Transverse colon (tissue), 4 donors: ENCODE measurements around the gene GEMIN2. TPM values are rescaled to one million over a fixed set of nuclear protein-coding genes. Genes with fewer than 3 reads are reported as not detected.
A peak's percentile ranks its signal among the peaks of the same experiment; 100 is the strongest.
"Not testable (repeated sequence)": the region's sequence is repeated elsewhere in the genome, so short reads cannot be mapped to it uniquely, and the experiment has no call there.

ENCODE experiments used
- DNase-seq: peaks from one replicate; pipeline ENCODE4 v3.0.0-alpha.2; 2019
- H3K27ac ChIP-seq, 4 donors: fragments of 200-600 bp; sonication (generic); 2 replicates each; pipeline ENCODE4 v1.5.1; 2016 to 2018; ENCODE audit warnings: inconsistent platforms in 4 of 4
- H3K27me3 ChIP-seq: fragments of 200-600 bp; sonication (generic); 2 replicates; pipeline ENCODE4 v1.5.1; 2017; ENCODE audit warnings: inconsistent platforms
- H3K36me3 ChIP-seq, 4 donors: fragments of 200-600 bp; sonication (generic); 2 replicates each; pipeline ENCODE4 v1.5.1; 2017 to 2019; ENCODE audit warnings: inconsistent platforms in 4 of 4
- H3K4me1 ChIP-seq, 4 donors: fragments of 200-600 bp; sonication (generic); 2 replicates each; pipeline ENCODE4 v1.5.1; 2017 to 2020; ENCODE audit warnings: inconsistent platforms in 4 of 4
- H3K4me3 ChIP-seq, 4 donors: fragments of 200-600 bp; sonication (generic); 1 replicate in 1 of 4; 2 replicates in 3 of 4; pipeline versions ENCODE4 v1.5.1 to v1.6.1; 2017 to 2019; ENCODE audit warnings: inconsistent platforms in 4 of 4
- H3K9me3 ChIP-seq, 2 donors: fragments of 200-600 bp; sonication (generic); 2 replicates each; pipeline ENCODE4 v1.5.1; 2017 to 2019; ENCODE audit warnings: inconsistent platforms in 2 of 2
- CTCF ChIP-seq, 5 experiments: fragments of 200-600 bp in 3 of 5; fragments of 450-650 bp in 2 of 5; sonication (generic) in 3 of 5; IDR thresholded peaks; 1 replicate in 2 of 5; 2 replicates in 3 of 5; pipeline ENCODE4 v1.5.1; 2016 to 2017; ENCODE audit warnings: antibody characterized with exemption in 5 of 5, inconsistent platforms in 3 of 5, mild to moderate bottlenecking in 2 of 5, moderate library complexity in 1 of 5
- EP300 ChIP-seq: sonication (generic); formaldehyde crosslinking; IDR thresholded peaks from one replicate; pipeline ENCODE4 v1.6.1; 2017; ENCODE audit warnings: antibody characterized with exemption, low read depth
- POLR2A ChIP-seq: fragments of 450-650 bp; IDR thresholded peaks from one replicate; pipeline ENCODE4 v1.6.1; 2016; ENCODE audit warnings: antibody characterized with exemption, mild to moderate bottlenecking, moderate library complexity
- POLR2AphosphoS5 ChIP-seq, 3 donors: sonication (generic); formaldehyde crosslinking; IDR thresholded peaks; one replicate each; pipeline ENCODE4 v1.6.1; 2016; ENCODE audit warnings: antibody characterized with exemption in 3 of 3
- WGBS, 2 donors: methylation state at CpG; one replicate each; pipeline ENCODE4 v1.1.5; 2018; ENCODE audit warnings: low coverage in 1 of 2; 5-methylcytosine and 5-hydroxymethylcytosine counted together
- in situ Hi-C, 4 donors: fragments of 200-750 bp; cut with MboI; loops; one replicate each; pipeline versions ENCODE4 v1.15.0 to v1.15.1; 2017; ENCODE audit warnings: low sequenced_read_pairs in 3 of 4, low pct_ligation_motif_present in 1 of 4, low pct_unique_long_range_greater_than_20kb in 1 of 4
- intact Hi-C: fragments of 100-400 bp; cut with DNase I; formaldehyde crosslinking; loops from one replicate; pipeline ENCODE4 v1.15.1; 2023; ENCODE audit warnings: low total_unique reads
- total RNA-seq, 4 donors: library from RNA; depleted of rRNA; stranded (reverse); fragments of >200 nt; gene quantifications; one replicate each; pipeline ENCODE4 v1.1.0, GENCODE V29; 2016

Gene GEMIN2
- total RNA-seq, 4 donors from 2014 or later, result 11.5 to 75.0 (median 20.0) TPM; not detected in 1

- Histone ChIP-seq H3K9me3 (no peaks in the 10 kb centered on the region), H3K36me3 (peaks cover 0 to 78% (median 34%) of the 10 kb centered on the region in 4 donors), H3K27ac (no peak overlapping the region), H3K4me3 (no peak overlapping the region), H3K27me3 (no peaks in the 10 kb centered on the region), H3K4me1 (peaks cover 0 to 16% (median 9%) of the 10 kb centered on the region in 4 donors)
- 91 to 92% methylated on average over 3 to 4 of the region's 4 CpGs for WGBS, 2 donors
- in situ Hi-C loops, result no loop called here
- DNase-seq, result no peak
- intact Hi-C loops, result no loop called here
- no peak for TF ChIP-seq POLR2A
- no peak for TF ChIP-seq EP300
- TF ChIP-seq CTCF (IDR thresholded peaks at IDR 0.05), result no peak
- TF ChIP-seq POLR2AphosphoS5 (IDR thresholded peaks at IDR 0.05), result no peak
These were observed 23.5 kb upstream of the GEMIN2 start for GRCh38 chr14:39090548-39091111.

- in situ Hi-C loops, result no loop called here
- H3K36me3 ChIP-seq, result peaks cover 0 to 68% (median 28%) of the 10 kb centered on the region in 4 donors
- WGBS, 2 donors, result 69 to 89% methylated on average over 1 of the region's 1 CpG
These were observed 22.4 kb upstream of the GEMIN2 start for GRCh38 chr14:39091716-39092115.

GRCh38 chr14:39094515-39094914 is 19.6 kb upstream of the GEMIN2 start:
- Histone ChIP-seq H3K4me3 (no peak overlapping the region), H3K4me1 (peaks cover 10 to 40% (median 25%) of the 10 kb centered on the region in 4 donors), H3K9me3 (no peaks in the 10 kb centered on the region), H3K36me3 (peaks cover 0 to 44% (median 18%) of the 10 kb centered on the region in 4 donors), H3K27me3 (no peaks in the 10 kb centered on the region), H3K27ac (no peak overlapping the region)
- TF ChIP-seq POLR2A, result no peak
- TF ChIP-seq EP300, result no peak
- no peak for TF ChIP-seq CTCF (IDR thresholded peaks at IDR 0.05)
- TF ChIP-seq POLR2AphosphoS5 (IDR thresholded peaks at IDR 0.05), result no peak
- intact Hi-C loops (no loop called here), in situ Hi-C loops (no loop called here)
- DNase-seq, result no peak
- 72 to 82% methylated on average over 3 of the region's 3 CpGs for WGBS, 2 donors

More at GRCh38 chr14:39091716-39092115, 22.4 kb upstream of the GEMIN2 start:
- no peak for DNase-seq
- Histone ChIP-seq H3K4me3 (no peak overlapping the region), H3K9me3 (no peaks in the 10 kb centered on the region), H3K4me1 (peaks cover 0 to 16% (median 10%) of the 10 kb centered on the region in 4 donors), H3K27ac (no peak overlapping the region), H3K27me3 (no peaks in the 10 kb centered on the region)
- TF ChIP-seq POLR2A (no peak), CTCF (IDR thresholded peaks at IDR 0.05) (no peak), POLR2AphosphoS5 (IDR thresholded peaks at IDR 0.05) (no peak), EP300 (no peak)
- intact Hi-C loops, result no loop called here

- Histone ChIP-seq H3K4me3 (no peak overlapping the region), H3K4me1 (peaks cover 10 to 54% (median 34%) of the 10 kb centered on the region in 4 donors), H3K9me3 (no peaks in the 10 kb centered on the region), H3K27me3 (no peaks in the 10 kb centered on the region), H3K27ac (peak overlapping the region in 2 of 4 donors; percentile 60 to 62), H3K36me3 (peaks cover 0 to 20% (median 8%) of the 10 kb centered on the region in 4 donors)
- TF ChIP-seq POLR2A (no peak), POLR2AphosphoS5 (IDR thresholded peaks at IDR 0.05) (no peak), EP300 (no peak), CTCF (IDR thresholded peaks at IDR 0.05) (no peak)
- intact Hi-C loops, result no loop called here
- in situ Hi-C loops, result no loop called here
- WGBS, 2 donors, result 42 to 60% methylated on average over 3 of the region's 3 CpGs
- no peak for DNase-seq
These were observed 17.0 kb upstream of the GEMIN2 start for GRCh38 chr14:39097159-39097558.

GRCh38 chr14:39099215-39099614 is 14.9 kb upstream of the GEMIN2 start:
- H3K27me3 ChIP-seq, H3K4me3 ChIP-seq, in situ Hi-C loops, H3K9me3 ChIP-seq, H3K27ac ChIP-seq, H3K36me3 ChIP-seq, intact Hi-C loops, DNase-seq: not testable (repeated sequence)
- H3K4me1 ChIP-seq, result peaks cover 13 to 63% (median 42%) of the 10 kb centered on the region in 4 donors
- 93 to 95% methylated on average over 9 to 10 of the region's 10 CpGs for WGBS, 2 donors
